SKM-1 treated with dmso at 0.1 percent for 144 hours (cell line): ENCODE results near the gene ZBTB1.
A peak's percentile ranks its signal among the peaks of the same experiment; 100 is the strongest.
"Not testable (repeated sequence)": the region's sequence is repeated elsewhere in the genome, so short reads cannot be mapped to it uniquely, and the experiment has no call there.

Source experiments
- DNase-seq: peaks from one replicate; lab custom pipeline; 2025; ENCODE audit not compliant: unreplicated experiment; lab: John Stamatoyannopoulos, UW

ZBTB1 gene

DNA sequence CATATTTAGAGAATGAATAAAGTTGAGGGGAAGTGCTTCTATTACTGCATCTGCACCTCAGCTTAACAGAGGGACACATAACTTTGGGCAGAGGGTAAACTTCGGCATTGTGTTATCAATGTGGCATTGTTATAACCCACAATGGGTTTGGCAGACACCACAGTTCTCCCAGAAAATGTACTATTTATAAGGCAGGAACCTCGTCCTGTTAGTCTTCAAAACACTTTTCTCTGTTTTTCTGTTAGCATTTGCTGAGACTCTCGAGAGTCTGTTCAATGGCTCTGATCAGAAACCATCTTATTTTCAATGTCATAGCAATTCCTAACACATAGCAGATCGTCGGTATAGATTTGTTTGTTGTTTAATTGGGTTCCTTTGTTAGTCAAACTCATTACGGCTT is 59.1 kb downstream of the ZBTB1 start:
- no peak for DNase-seq

- no peak for DNase-seq
These were observed 62.1 kb downstream of the ZBTB1 start for GRCh38 chr14:64566651-64567122.

- DNase-seq = peak; percentile 12
These were observed 64.6 kb downstream of the ZBTB1 start for GRCh38 chr14:64569138-64569631.

- DNase-seq = not testable (repeated sequence)
These were observed 65.1 kb downstream of the ZBTB1 start for GRCh38 chr14:64569646-64570045.

DNA sequence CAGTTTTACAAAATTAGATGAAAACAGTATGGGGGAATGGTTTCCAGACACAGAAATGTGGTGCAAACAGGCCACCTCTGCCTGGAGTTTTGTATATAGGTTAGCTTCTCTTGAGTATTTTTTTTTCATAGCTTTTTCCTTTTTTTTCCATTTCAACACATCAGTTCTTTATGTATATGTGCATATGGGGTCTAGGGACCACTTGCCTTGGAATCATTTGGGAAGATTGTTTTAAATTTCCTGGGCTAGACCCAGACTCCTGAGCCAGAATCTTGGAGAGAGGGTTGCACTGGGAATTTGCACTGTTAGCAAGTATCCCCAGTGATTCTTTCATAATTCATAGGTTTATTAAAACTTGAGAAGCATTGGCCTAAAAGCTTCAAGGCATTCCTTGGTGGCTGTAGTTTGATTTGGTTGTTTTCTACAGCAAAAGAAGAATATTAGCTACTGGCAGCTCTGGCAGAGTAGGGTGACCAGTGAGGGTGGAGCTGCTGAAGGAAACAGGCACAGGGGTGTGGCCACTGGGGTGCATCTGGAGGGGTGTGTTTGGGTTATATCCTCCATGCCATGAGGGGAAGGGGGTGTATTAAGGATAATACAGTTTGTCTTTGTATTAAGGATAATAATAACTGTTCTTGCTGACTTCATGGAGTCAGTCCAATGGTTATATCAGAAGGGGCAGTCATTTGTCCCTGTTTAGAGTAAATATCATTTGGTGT is 68.0 kb downstream of the ZBTB1 start:
- no peak for DNase-seq

- no peak for DNase-seq
These were observed 68.5 kb downstream of the ZBTB1 start for GRCh38 chr14:64573109-64573508.
